HCT116 (cell line): ENCODE results near the gene SORCS2. TPM values are rescaled to one million over a fixed set of nuclear protein-coding genes. Genes with fewer than 3 reads are reported as not detected.

Experiments
- ATAC-seq: fragments of 200-7000 bp; cut with Tn5 transposase; 2 replicates; pipeline ENCODE4 v1.9.1; 2020; ENCODE audit warnings: mild to moderate bottlenecking, moderate library complexity
- BruUV-seq: library from RNA; stranded (reverse); fragments of 400-500 nt; replicated peaks from 2 replicates; lab custom pipeline; 2021; lab: Mats Ljungman, UMichigan
- CTCF ChIA-PET: fragments of 300-600 bp; sonication (Branson Sonifier 250); formaldehyde crosslinking; loops from one replicate; lab custom pipeline; 2021; ENCODE audit warnings: antibody characterized with exemption; lab: Charles Lee
- POLR2A ChIA-PET: fragments of 300-600, 350-600 bp; sonication (Branson Sonifier 250); formaldehyde crosslinking; loops from one replicate; lab custom pipeline; 2021; ENCODE audit warnings: antibody characterized with exemption; lab: Charles Lee
- RAD21 ChIA-PET, 2 experiments: fragments of 300-600 bp; sonication (Branson Sonifier 250); formaldehyde crosslinking; loops; one replicate each; lab custom pipeline; 2023; ENCODE audit warnings: low total read pairs in 2 of 2; ENCODE audit not compliant: uncharacterized antibody in 2 of 2, unreplicated experiment in 2 of 2, low non-redundant PET in 1 of 2; lab: Charles Lee
- DNase-seq: peaks from one replicate; pipeline ENCODE4 v3.0.0-alpha.2; 2010; ENCODE audit warnings: low read depth, low spot score
- H2AFZ ChIP-seq: fragments of 200-600 bp; shearing (Covaris generic), sonication (generic); 2 replicates; pipeline ENCODE4 v1.6.1; 2017; ENCODE audit warnings: low read depth, mixed run types, mixed read lengths, antibody characterized with exemption, low read length; ENCODE audit not compliant: poor library complexity, severe bottlenecking
- H3K27ac ChIP-seq: 2 replicates; pipeline ENCODE4 v1.5.1; 2012; ENCODE audit warnings: low read depth, low read length
- H3K27me3 ChIP-seq: fragments of 200-600 bp; sonication (generic); 2 replicates; pipeline ENCODE4 v1.6.1; 2016; ENCODE audit warnings: mixed run types, low read length, mixed read lengths; ENCODE audit not compliant: insufficient read depth
- H3K36me3 ChIP-seq, 2 experiments: fragments of 200-500 bp in 1 of 2; fragments of 200-600 bp in 1 of 2; sonication (Bioruptor generic) in 1 of 2; sonication (generic) in 1 of 2; 2 replicates each; pipeline versions ENCODE4 v1.5.1 to v1.6.1; 2014 to 2016; ENCODE audit warnings: low read length in 2 of 2, inconsistent platforms in 1 of 2, mixed read lengths in 1 of 2, mixed run types in 1 of 2; ENCODE audit not compliant: insufficient read depth in 2 of 2, control insufficient read depth in 1 of 2
- H3K4me1 ChIP-seq, 2 experiments: fragments of 200-600 bp in 1 of 2; sonication (generic) in 1 of 2; 2 replicates each; pipeline versions ENCODE4 v1.5.1 to v1.6.1; 2012 to 2017; ENCODE audit warnings: low read length in 2 of 2, inconsistent platforms in 1 of 2, mild to moderate bottlenecking in 1 of 2, mixed read lengths in 1 of 2, mixed run types in 1 of 2, moderate library complexity in 1 of 2; ENCODE audit not compliant: insufficient read depth in 2 of 2, control insufficient read depth in 1 of 2
- H3K4me2 ChIP-seq: fragments of 200-600 bp; sonication (generic); 2 replicates; pipeline ENCODE4 v1.6.1; 2017; ENCODE audit warnings: mixed run types, low read length, mixed read lengths
- H3K4me3 ChIP-seq, 2 experiments: fragments of 200-600 bp in 1 of 2; sonication (generic) in 1 of 2; replicated peaks in 1 of 2; 2 replicates each; pipeline ENCODE4 v1.5.1; 2011 to 2016; ENCODE audit warnings: low read length in 2 of 2, control low read depth in 1 of 2, low read depth in 1 of 2, mild to moderate bottlenecking in 1 of 2, mixed read lengths in 1 of 2, mixed run types in 1 of 2
- H3K79me2 ChIP-seq: fragments of 200-600 bp; sonication (generic); 2 replicates; pipeline ENCODE4 v1.6.1; 2017; ENCODE audit warnings: mild to moderate bottlenecking, mixed run types, low read length, moderate library complexity, mixed read lengths; ENCODE audit not compliant: insufficient read depth
- H3K9ac ChIP-seq: fragments of 200-600 bp; sonication (generic); 2 replicates; pipeline ENCODE4 v1.6.1; 2016; ENCODE audit warnings: low read length, mixed read lengths
- H3K9me2 ChIP-seq: fragments of 200-600 bp; sonication (generic), shearing (Covaris generic); 2 replicates; pipeline ENCODE4 v1.6.1; 2017; ENCODE audit warnings: mixed run types, mild to moderate bottlenecking, moderate library complexity; ENCODE audit not compliant: insufficient read depth
- H3K9me3 ChIP-seq, 2 experiments: fragments of 200-500 bp in 1 of 2; fragments of 200-600 bp in 1 of 2; sonication (Bioruptor generic) in 1 of 2; sonication (generic) in 1 of 2; 2 replicates each; pipeline ENCODE4 v1.6.1; 2014 to 2017; ENCODE audit warnings: low read length in 2 of 2, mixed read lengths in 2 of 2, inconsistent platforms in 1 of 2, low read depth in 1 of 2, mild to moderate bottlenecking in 1 of 2, mixed run types in 1 of 2, moderate library complexity in 1 of 2; ENCODE audit not compliant: control insufficient read depth in 1 of 2, insufficient read depth in 1 of 2
- H4K20me1 ChIP-seq: fragments of 200-600 bp; sonication (generic), shearing (Covaris generic); 2 replicates; pipeline ENCODE4 v1.6.1; 2017; ENCODE audit warnings: mixed run types, mild to moderate bottlenecking, moderate library complexity; ENCODE audit not compliant: insufficient read depth
- ATF3 ChIP-seq: IDR thresholded peaks from 2 replicates; pipeline ENCODE4 v1.6.1; 2012
- CBX3 ChIP-seq: IDR thresholded peaks from 2 replicates; pipeline ENCODE4 v1.6.1; 2012; ENCODE audit warnings: low read depth
- CEBPB ChIP-seq: IDR thresholded peaks from 2 replicates; pipeline ENCODE4 v1.6.1; 2012; ENCODE audit warnings: low read depth
- ELF1 ChIP-seq: IDR thresholded peaks from 2 replicates; pipeline ENCODE4 v1.6.1; 2012; ENCODE audit warnings: low read depth, borderline replicate concordance
- EZH2 ChIP-seq: fragments of 200-600 bp; sonication (generic); IDR thresholded peaks from 2 replicates; pipeline ENCODE4 v1.6.1; 2017; ENCODE audit warnings: antibody characterized with exemption, mixed run types
- EZH2phosphoT487 ChIP-seq: fragments of 200-600 bp; IDR thresholded peaks from 2 replicates; pipeline ENCODE4 v1.6.1; 2018; ENCODE audit warnings: antibody characterized with exemption, borderline replicate concordance
- FOSL1 ChIP-seq: IDR thresholded peaks from 2 replicates; pipeline ENCODE4 v1.6.1; 2012; ENCODE audit warnings: low read depth
- JUND ChIP-seq: IDR thresholded peaks from 2 replicates; pipeline ENCODE4 v1.6.1; 2012
- MAX ChIP-seq: IDR thresholded peaks from 2 replicates; pipeline ENCODE4 v1.6.1; 2012
- POLR2A ChIP-seq: IDR thresholded peaks from 2 replicates; pipeline ENCODE4 v1.7.0; 2011; ENCODE audit warnings: borderline replicate concordance; ENCODE audit not compliant: insufficient read depth, insufficient read length; ENCODE audit errors: extremely low read depth
- POLR2AphosphoS5 ChIP-seq: IDR thresholded peaks from 2 replicates; pipeline ENCODE4 v1.6.1; 2011; ENCODE audit warnings: mild to moderate bottlenecking, low read depth, low read length, moderate library complexity
- SP1 ChIP-seq: IDR thresholded peaks from 2 replicates; pipeline ENCODE4 v1.6.1; 2012; ENCODE audit warnings: low read depth
- SRF ChIP-seq: IDR thresholded peaks from 2 replicates; pipeline ENCODE4 v1.6.1; 2012; ENCODE audit warnings: low read depth
- TCF7L2 ChIP-seq: IDR thresholded peaks from 2 replicates; pipeline ENCODE4 v1.7.0; 2011; ENCODE audit warnings: borderline replicate concordance, inconsistent platforms; ENCODE audit not compliant: insufficient read depth, insufficient read length; ENCODE audit errors: extremely low read depth
- YY1 ChIP-seq: IDR thresholded peaks from 2 replicates; pipeline ENCODE4 v1.6.1; 2011; ENCODE audit warnings: low read length, low read depth, moderate library complexity, mild to moderate bottlenecking; ENCODE audit not compliant: insufficient replicate concordance; ENCODE audit errors: extremely low read depth
- ZNF274 ChIP-seq: fragments of 200-500 bp; sonication (Bioruptor generic); IDR thresholded peaks from 2 replicates; pipeline ENCODE4 v1.6.1; 2014; ENCODE audit warnings: mild to moderate bottlenecking, low read depth, low read length, inconsistent platforms
- intact Hi-C: fragments of 100-400 bp; cut with micrococcal nuclease; formaldehyde crosslinking; loops from 2 replicates; pipeline ENCODE4 v1.10.0; 2022
- total RNA-seq: library from RNA; stranded (reverse); gene quantifications from one replicate; pipeline ENCODE4 v1.2.1, GENCODE V29; 2021; ENCODE audit not compliant: unreplicated experiment
- TF ChIP-seq, protein P1 (sequence below): IDR thresholded peaks from 2 replicates; pipeline ENCODE4 v1.6.1; 2012; ENCODE audit warnings: low read depth
- TF ChIP-seq, protein P2 (sequence below), 3 experiments: fragments of 200-600 bp in 1 of 3; sonication (generic) in 1 of 3; IDR thresholded peaks in 2 of 3; conservative IDR thresholded peaks in 1 of 3; 2 replicates each; pipeline ENCODE4 v1.5.1; 2012 to 2017; ENCODE audit warnings: low read depth in 2 of 3, low read length in 2 of 3, antibody characterized with exemption in 1 of 3, borderline replicate concordance in 1 of 3, control low read depth in 1 of 3, mild to moderate bottlenecking in 1 of 3, mixed read lengths in 1 of 3, mixed run types in 1 of 3, moderate library complexity in 1 of 3; ENCODE audit not compliant: insufficient read depth in 1 of 3

SORCS2 gene
- total RNA-seq, 1 experiment from 2014 or later = 0.37 TPM

- H3K9me2 ChIP-seq = no peaks in the 10 kb centered on the region
- H4K20me1 ChIP-seq = no peaks in the 10 kb centered on the region
- CTCF ChIA-PET = no interaction called here
- no peak overlapping the region for H3K9ac ChIP-seq
- TF ChIP-seq EZH2phosphoT487 = no peak
- no peak for TF ChIP-seq CBX3
- no peak for TF ChIP-seq POLR2AphosphoS5
- TF ChIP-seq EZH2 = no peak
- no peak for TF ChIP-seq SP1
- TF ChIP-seq, protein P1, sequence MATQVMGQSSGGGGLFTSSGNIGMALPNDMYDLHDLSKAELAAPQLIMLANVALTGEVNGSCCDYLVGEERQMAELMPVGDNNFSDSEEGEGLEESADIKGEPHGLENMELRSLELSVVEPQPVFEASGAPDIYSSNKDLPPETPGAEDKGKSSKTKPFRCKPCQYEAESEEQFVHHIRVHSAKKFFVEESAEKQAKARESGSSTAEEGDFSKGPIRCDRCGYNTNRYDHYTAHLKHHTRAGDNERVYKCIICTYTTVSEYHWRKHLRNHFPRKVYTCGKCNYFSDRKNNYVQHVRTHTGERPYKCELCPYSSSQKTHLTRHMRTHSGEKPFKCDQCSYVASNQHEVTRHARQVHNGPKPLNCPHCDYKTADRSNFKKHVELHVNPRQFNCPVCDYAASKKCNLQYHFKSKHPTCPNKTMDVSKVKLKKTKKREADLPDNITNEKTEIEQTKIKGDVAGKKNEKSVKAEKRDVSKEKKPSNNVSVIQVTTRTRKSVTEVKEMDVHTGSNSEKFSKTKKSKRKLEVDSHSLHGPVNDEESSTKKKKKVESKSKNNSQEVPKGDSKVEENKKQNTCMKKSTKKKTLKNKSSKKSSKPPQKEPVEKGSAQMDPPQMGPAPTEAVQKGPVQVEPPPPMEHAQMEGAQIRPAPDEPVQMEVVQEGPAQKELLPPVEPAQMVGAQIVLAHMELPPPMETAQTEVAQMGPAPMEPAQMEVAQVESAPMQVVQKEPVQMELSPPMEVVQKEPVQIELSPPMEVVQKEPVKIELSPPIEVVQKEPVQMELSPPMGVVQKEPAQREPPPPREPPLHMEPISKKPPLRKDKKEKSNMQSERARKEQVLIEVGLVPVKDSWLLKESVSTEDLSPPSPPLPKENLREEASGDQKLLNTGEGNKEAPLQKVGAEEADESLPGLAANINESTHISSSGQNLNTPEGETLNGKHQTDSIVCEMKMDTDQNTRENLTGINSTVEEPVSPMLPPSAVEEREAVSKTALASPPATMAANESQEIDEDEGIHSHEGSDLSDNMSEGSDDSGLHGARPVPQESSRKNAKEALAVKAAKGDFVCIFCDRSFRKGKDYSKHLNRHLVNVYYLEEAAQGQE = no peak
- TF ChIP-seq SRF = no peak
- no peak for TF ChIP-seq FOSL1
- TF ChIP-seq MAX = no peak
- no peak for TF ChIP-seq TCF7L2
- TF ChIP-seq ZNF274 = no peak
- no peak for TF ChIP-seq POLR2A
- TF ChIP-seq ATF3 = no peak
- no peak for TF ChIP-seq JUND
- no peak for TF ChIP-seq YY1
- no peak for TF ChIP-seq ELF1
- TF ChIP-seq, protein P2, sequence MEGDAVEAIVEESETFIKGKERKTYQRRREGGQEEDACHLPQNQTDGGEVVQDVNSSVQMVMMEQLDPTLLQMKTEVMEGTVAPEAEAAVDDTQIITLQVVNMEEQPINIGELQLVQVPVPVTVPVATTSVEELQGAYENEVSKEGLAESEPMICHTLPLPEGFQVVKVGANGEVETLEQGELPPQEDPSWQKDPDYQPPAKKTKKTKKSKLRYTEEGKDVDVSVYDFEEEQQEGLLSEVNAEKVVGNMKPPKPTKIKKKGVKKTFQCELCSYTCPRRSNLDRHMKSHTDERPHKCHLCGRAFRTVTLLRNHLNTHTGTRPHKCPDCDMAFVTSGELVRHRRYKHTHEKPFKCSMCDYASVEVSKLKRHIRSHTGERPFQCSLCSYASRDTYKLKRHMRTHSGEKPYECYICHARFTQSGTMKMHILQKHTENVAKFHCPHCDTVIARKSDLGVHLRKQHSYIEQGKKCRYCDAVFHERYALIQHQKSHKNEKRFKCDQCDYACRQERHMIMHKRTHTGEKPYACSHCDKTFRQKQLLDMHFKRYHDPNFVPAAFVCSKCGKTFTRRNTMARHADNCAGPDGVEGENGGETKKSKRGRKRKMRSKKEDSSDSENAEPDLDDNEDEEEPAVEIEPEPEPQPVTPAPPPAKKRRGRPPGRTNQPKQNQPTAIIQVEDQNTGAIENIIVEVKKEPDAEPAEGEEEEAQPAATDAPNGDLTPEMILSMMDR (IDR thresholded peaks at IDR 0.05 in 2 of 3, conservative IDR thresholded peaks at IDR 0.05 in 1 of 3; ENCODE audit: borderline replicate concordance in 1 of 3, insufficient read depth in 1 of 3, low read depth in 2 of 3, low read length in 2 of 3) = no peak
- TF ChIP-seq CEBPB = no peak
- TF ChIP-seq, all 23 proteins: peak for 0
- peaks cover 4 to 20% of the 10 kb centered on the region in 2 experiments for H3K4me1 ChIP-seq
- BruUV-seq = no TSS peak
- intact Hi-C loops = no loop called here
- no peaks in the 10 kb centered on the region for H3K79me2 ChIP-seq
- H3K4me3 ChIP-seq = no peak overlapping the region
- H3K4me2 ChIP-seq = no peak overlapping the region
- ChIA-PET POLR2A (no interaction called here), RAD21 (no interaction called here)
- no peak overlapping the region for H3K27ac ChIP-seq
- DNase-seq (no peak), ATAC-seq (no peak)
- H3K36me3 ChIP-seq = no peaks in the 10 kb centered on the region
- no peak overlapping the region for H2AFZ ChIP-seq
- H3K9me3 ChIP-seq = no peaks in the 10 kb centered on the region
- no peaks in the 10 kb centered on the region for H3K27me3 ChIP-seq
Observed at GRCh38 chr4:7537853-7538400, 345.6 kb downstream of the SORCS2 start.
